HCT116 (cell line): Measurements from ENCODE around the gene TMEM119. TPM values are rescaled to one million over a fixed set of nuclear protein-coding genes. Genes with fewer than 3 reads are reported as not detected.

Experiments used
- ATAC-seq: fragments of 200-7000 bp; cut with Tn5 transposase; 2 replicates; pipeline ENCODE4 v1.9.1; 2020; ENCODE audit warnings: mild to moderate bottlenecking, moderate library complexity
- BruUV-seq: library from RNA; stranded (reverse); fragments of 400-500 nt; replicated peaks from 2 replicates; lab custom pipeline; 2021; lab: Mats Ljungman, UMichigan
- CTCF ChIA-PET: fragments of 300-600 bp; sonication (Branson Sonifier 250); formaldehyde crosslinking; loops from one replicate; lab custom pipeline; 2021; ENCODE audit warnings: antibody characterized with exemption; lab: Charles Lee
- POLR2A ChIA-PET: fragments of 300-600, 350-600 bp; sonication (Branson Sonifier 250); formaldehyde crosslinking; loops from one replicate; lab custom pipeline; 2021; ENCODE audit warnings: antibody characterized with exemption; lab: Charles Lee
- RAD21 ChIA-PET, 2 experiments: fragments of 300-600 bp; sonication (Branson Sonifier 250); formaldehyde crosslinking; loops; one replicate each; lab custom pipeline; 2023; ENCODE audit warnings: low total read pairs in 2 of 2; ENCODE audit not compliant: uncharacterized antibody in 2 of 2, unreplicated experiment in 2 of 2, low non-redundant PET in 1 of 2; lab: Charles Lee
- DNase-seq: peaks from one replicate; pipeline ENCODE4 v3.0.0-alpha.2; 2010; ENCODE audit warnings: low read depth, low spot score
- H2AFZ ChIP-seq: fragments of 200-600 bp; shearing (Covaris generic), sonication (generic); 2 replicates; pipeline ENCODE4 v1.6.1; 2017; ENCODE audit warnings: low read depth, mixed run types, mixed read lengths, antibody characterized with exemption, low read length; ENCODE audit not compliant: poor library complexity, severe bottlenecking
- H3K27ac ChIP-seq: 2 replicates; pipeline ENCODE4 v1.5.1; 2012; ENCODE audit warnings: low read depth, low read length
- H3K27me3 ChIP-seq: fragments of 200-600 bp; sonication (generic); 2 replicates; pipeline ENCODE4 v1.6.1; 2016; ENCODE audit warnings: mixed run types, low read length, mixed read lengths; ENCODE audit not compliant: insufficient read depth
- H3K36me3 ChIP-seq, 2 experiments: fragments of 200-500 bp in 1 of 2; fragments of 200-600 bp in 1 of 2; sonication (Bioruptor generic) in 1 of 2; sonication (generic) in 1 of 2; 2 replicates each; pipeline versions ENCODE4 v1.5.1 to v1.6.1; 2014 to 2016; ENCODE audit warnings: low read length in 2 of 2, inconsistent platforms in 1 of 2, mixed read lengths in 1 of 2, mixed run types in 1 of 2; ENCODE audit not compliant: insufficient read depth in 2 of 2, control insufficient read depth in 1 of 2
- H3K4me1 ChIP-seq, 2 experiments: fragments of 200-600 bp in 1 of 2; sonication (generic) in 1 of 2; 2 replicates each; pipeline versions ENCODE4 v1.5.1 to v1.6.1; 2012 to 2017; ENCODE audit warnings: low read length in 2 of 2, inconsistent platforms in 1 of 2, mild to moderate bottlenecking in 1 of 2, mixed read lengths in 1 of 2, mixed run types in 1 of 2, moderate library complexity in 1 of 2; ENCODE audit not compliant: insufficient read depth in 2 of 2, control insufficient read depth in 1 of 2
- H3K4me2 ChIP-seq: fragments of 200-600 bp; sonication (generic); 2 replicates; pipeline ENCODE4 v1.6.1; 2017; ENCODE audit warnings: mixed run types, low read length, mixed read lengths
- H3K4me3 ChIP-seq, 2 experiments: fragments of 200-600 bp in 1 of 2; sonication (generic) in 1 of 2; replicated peaks in 1 of 2; 2 replicates each; pipeline ENCODE4 v1.5.1; 2011 to 2016; ENCODE audit warnings: low read length in 2 of 2, control low read depth in 1 of 2, low read depth in 1 of 2, mild to moderate bottlenecking in 1 of 2, mixed read lengths in 1 of 2, mixed run types in 1 of 2
- H3K79me2 ChIP-seq: fragments of 200-600 bp; sonication (generic); 2 replicates; pipeline ENCODE4 v1.6.1; 2017; ENCODE audit warnings: mild to moderate bottlenecking, mixed run types, low read length, moderate library complexity, mixed read lengths; ENCODE audit not compliant: insufficient read depth
- H3K9ac ChIP-seq: fragments of 200-600 bp; sonication (generic); 2 replicates; pipeline ENCODE4 v1.6.1; 2016; ENCODE audit warnings: low read length, mixed read lengths
- H3K9me2 ChIP-seq: fragments of 200-600 bp; sonication (generic), shearing (Covaris generic); 2 replicates; pipeline ENCODE4 v1.6.1; 2017; ENCODE audit warnings: mixed run types, mild to moderate bottlenecking, moderate library complexity; ENCODE audit not compliant: insufficient read depth
- H3K9me3 ChIP-seq, 2 experiments: fragments of 200-500 bp in 1 of 2; fragments of 200-600 bp in 1 of 2; sonication (Bioruptor generic) in 1 of 2; sonication (generic) in 1 of 2; 2 replicates each; pipeline ENCODE4 v1.6.1; 2014 to 2017; ENCODE audit warnings: low read length in 2 of 2, mixed read lengths in 2 of 2, inconsistent platforms in 1 of 2, low read depth in 1 of 2, mild to moderate bottlenecking in 1 of 2, mixed run types in 1 of 2, moderate library complexity in 1 of 2; ENCODE audit not compliant: control insufficient read depth in 1 of 2, insufficient read depth in 1 of 2
- H4K20me1 ChIP-seq: fragments of 200-600 bp; sonication (generic), shearing (Covaris generic); 2 replicates; pipeline ENCODE4 v1.6.1; 2017; ENCODE audit warnings: mixed run types, mild to moderate bottlenecking, moderate library complexity; ENCODE audit not compliant: insufficient read depth
- EZH2 ChIP-seq: fragments of 200-600 bp; sonication (generic); IDR thresholded peaks from 2 replicates; pipeline ENCODE4 v1.6.1; 2017; ENCODE audit warnings: antibody characterized with exemption, mixed run types
- EZH2phosphoT487 ChIP-seq: fragments of 200-600 bp; IDR thresholded peaks from 2 replicates; pipeline ENCODE4 v1.6.1; 2018; ENCODE audit warnings: antibody characterized with exemption, borderline replicate concordance
- JUND ChIP-seq: IDR thresholded peaks from 2 replicates; pipeline ENCODE4 v1.6.1; 2012
- POLR2AphosphoS5 ChIP-seq: IDR thresholded peaks from 2 replicates; pipeline ENCODE4 v1.6.1; 2011; ENCODE audit warnings: mild to moderate bottlenecking, low read depth, low read length, moderate library complexity
- YY1 ChIP-seq: IDR thresholded peaks from 2 replicates; pipeline ENCODE4 v1.6.1; 2011; ENCODE audit warnings: low read length, low read depth, moderate library complexity, mild to moderate bottlenecking; ENCODE audit not compliant: insufficient replicate concordance; ENCODE audit errors: extremely low read depth
- ZNF274 ChIP-seq: fragments of 200-500 bp; sonication (Bioruptor generic); IDR thresholded peaks from 2 replicates; pipeline ENCODE4 v1.6.1; 2014; ENCODE audit warnings: mild to moderate bottlenecking, low read depth, low read length, inconsistent platforms
- intact Hi-C: fragments of 100-400 bp; cut with micrococcal nuclease; formaldehyde crosslinking; loops from 2 replicates; pipeline ENCODE4 v1.10.0; 2022
- total RNA-seq: library from RNA; stranded (reverse); gene quantifications from one replicate; pipeline ENCODE4 v1.2.1, GENCODE V29; 2021; ENCODE audit not compliant: unreplicated experiment
- TF ChIP-seq, protein P1 (sequence below): IDR thresholded peaks from 2 replicates; pipeline ENCODE4 v1.6.1; 2012; ENCODE audit warnings: low read depth
- TF ChIP-seq, protein P2 (sequence below): IDR thresholded peaks from 2 replicates; pipeline ENCODE4 v1.6.1; 2012

Gene TMEM119
- total RNA-seq, 1 experiment from 2014 or later: not detected

GRCh38 chr12:108616359-108616758 lies 18.5 kb upstream of the TMEM119 start:
- TF ChIP-seq YY1 (no peak), EZH2phosphoT487 (no peak), EZH2 (no peak), POLR2AphosphoS5 (no peak), ZNF274 (no peak), JUND (no peak)
- TF ChIP-seq, protein P1, sequence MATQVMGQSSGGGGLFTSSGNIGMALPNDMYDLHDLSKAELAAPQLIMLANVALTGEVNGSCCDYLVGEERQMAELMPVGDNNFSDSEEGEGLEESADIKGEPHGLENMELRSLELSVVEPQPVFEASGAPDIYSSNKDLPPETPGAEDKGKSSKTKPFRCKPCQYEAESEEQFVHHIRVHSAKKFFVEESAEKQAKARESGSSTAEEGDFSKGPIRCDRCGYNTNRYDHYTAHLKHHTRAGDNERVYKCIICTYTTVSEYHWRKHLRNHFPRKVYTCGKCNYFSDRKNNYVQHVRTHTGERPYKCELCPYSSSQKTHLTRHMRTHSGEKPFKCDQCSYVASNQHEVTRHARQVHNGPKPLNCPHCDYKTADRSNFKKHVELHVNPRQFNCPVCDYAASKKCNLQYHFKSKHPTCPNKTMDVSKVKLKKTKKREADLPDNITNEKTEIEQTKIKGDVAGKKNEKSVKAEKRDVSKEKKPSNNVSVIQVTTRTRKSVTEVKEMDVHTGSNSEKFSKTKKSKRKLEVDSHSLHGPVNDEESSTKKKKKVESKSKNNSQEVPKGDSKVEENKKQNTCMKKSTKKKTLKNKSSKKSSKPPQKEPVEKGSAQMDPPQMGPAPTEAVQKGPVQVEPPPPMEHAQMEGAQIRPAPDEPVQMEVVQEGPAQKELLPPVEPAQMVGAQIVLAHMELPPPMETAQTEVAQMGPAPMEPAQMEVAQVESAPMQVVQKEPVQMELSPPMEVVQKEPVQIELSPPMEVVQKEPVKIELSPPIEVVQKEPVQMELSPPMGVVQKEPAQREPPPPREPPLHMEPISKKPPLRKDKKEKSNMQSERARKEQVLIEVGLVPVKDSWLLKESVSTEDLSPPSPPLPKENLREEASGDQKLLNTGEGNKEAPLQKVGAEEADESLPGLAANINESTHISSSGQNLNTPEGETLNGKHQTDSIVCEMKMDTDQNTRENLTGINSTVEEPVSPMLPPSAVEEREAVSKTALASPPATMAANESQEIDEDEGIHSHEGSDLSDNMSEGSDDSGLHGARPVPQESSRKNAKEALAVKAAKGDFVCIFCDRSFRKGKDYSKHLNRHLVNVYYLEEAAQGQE: no peak
- TF ChIP-seq, protein P2, sequence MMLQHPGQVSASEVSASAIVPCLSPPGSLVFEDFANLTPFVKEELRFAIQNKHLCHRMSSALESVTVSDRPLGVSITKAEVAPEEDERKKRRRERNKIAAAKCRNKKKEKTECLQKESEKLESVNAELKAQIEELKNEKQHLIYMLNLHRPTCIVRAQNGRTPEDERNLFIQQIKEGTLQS: no peak
- TF ChIP-seq, all 23 proteins: peak for 0

More at GRCh38 chr12:108616359-108616758, 18.5 kb upstream of the TMEM119 start:
- RAD21 ChIA-PET: no interaction called here
- no peaks in the 10 kb centered on the region for H3K36me3 ChIP-seq
- no TSS peak for BruUV-seq
- CTCF ChIA-PET: interaction anchor here (0.9 to 2.2 kb wide), 2 partner anchors 46 to 54 kb away, joined by 3 to 16 read pairs; partner anchors contain the start of gene ISCU
- peaks cover 15 to 29% of the 10 kb centered on the region in 2 experiments for H3K4me1 ChIP-seq
- no peak overlapping the region for H3K9ac ChIP-seq
- DNase-seq: no peak
- peaks cover 0 to 6% of the 10 kb centered on the region in 2 experiments; a peak in 1 of 4 replicates for H3K9me3 ChIP-seq
- no peaks in the 10 kb centered on the region for H3K9me2 ChIP-seq
- no peak overlapping the region for H3K4me2 ChIP-seq
- no peak overlapping the region for H3K27ac ChIP-seq
- POLR2A ChIA-PET: no interaction called here
- no peaks in the 10 kb centered on the region for H3K27me3 ChIP-seq
- no peak overlapping the region for H3K4me3 ChIP-seq
- ATAC-seq: no peak
- no peaks in the 10 kb centered on the region for H3K79me2 ChIP-seq
- H4K20me1 ChIP-seq: no peaks in the 10 kb centered on the region
- H2AFZ ChIP-seq: no peak overlapping the region
- intact Hi-C loops: loop anchor here (5.0 to 10.0 kb wide), 3 partner anchors 282 to 702 kb away; partner anchors contain the start of gene CMKLR1
